Measurements from ENCODE around the gene TRAPPC5.

TRAPPC5 gene

GRCh38 chr19:7645656-7646425, 34.8 kb upstream of the TRAPPC5 start:
- DNase-seq (ENCODE audit: low spot score): peak; percentile 65

- DNase-seq (ENCODE audit: low spot score): no peak
Measured at GRCh38 chr19:7646426-7646700, 34.3 kb upstream of the TRAPPC5 start.

- DNase-seq (ENCODE audit: low spot score): no peak
Measured at GRCh38 chr19:7647156-7647555, 33.5 kb upstream of the TRAPPC5 start.

GRCh38 chr19:7648265-7649014, 32.2 kb upstream of the TRAPPC5 start:
- DNase-seq (ENCODE audit: low spot score): no peak

GRCh38 chr19:7650148-7650547, 30.5 kb upstream of the TRAPPC5 start:
- no peak for DNase-seq (ENCODE audit: low spot score)

- DNase-seq (ENCODE audit: low spot score): peak; percentile 86
Measured at GRCh38 chr19:7652061-7652641, 28.5 kb upstream of the TRAPPC5 start.

GRCh38 chr19:7654401-7654800, 26.2 kb upstream of the TRAPPC5 start:
- DNase-seq (ENCODE audit: low spot score): no peak

GRCh38 chr19:7655581-7655980, 25.1 kb upstream of the TRAPPC5 start:
- no peak for DNase-seq (ENCODE audit: low spot score)

- DNase-seq (ENCODE audit: low spot score): no peak
Measured at GRCh38 chr19:7657131-7657751, 23.4 kb upstream of the TRAPPC5 start.

GRCh38 chr19:7658219-7658686, 22.4 kb upstream of the TRAPPC5 start:
- no peak for DNase-seq (ENCODE audit: low spot score)

GRCh38 chr19:7661744-7662538, 18.7 kb upstream of the TRAPPC5 start:
- DNase-seq (ENCODE audit: low spot score): no peak

- no peak for DNase-seq (ENCODE audit: low spot score)
Measured at GRCh38 chr19:7662657-7663056, 18.0 kb upstream of the TRAPPC5 start.

GRCh38 chr19:7663706-7664105, 16.9 kb upstream of the TRAPPC5 start:
- no peak for DNase-seq (ENCODE audit: low spot score)

GRCh38 chr19:7665076-7665475, 15.6 kb upstream of the TRAPPC5 start:
- no peak for DNase-seq (ENCODE audit: low spot score)

GRCh38 chr19:7668842-7669241, 11.8 kb upstream of the TRAPPC5 start, which contains the start of gene RETN:
RETN (plus strand) TSS chr19:7669049; CDS start chr19:7669327, 278 bp downstream.
- no peak for DNase-seq (ENCODE audit: low spot score)

GRCh38 chr19:7669641-7670040, 11.0 kb upstream of the TRAPPC5 start:
- no peak for DNase-seq (ENCODE audit: low spot score)

- DNase-seq (ENCODE audit: low spot score): no peak
Measured at GRCh38 chr19:7670150-7670783, 10.4 kb upstream of the TRAPPC5 start.

- no peak for DNase-seq (ENCODE audit: low spot score)
Measured at GRCh38 chr19:7670790-7671189, 9.8 kb upstream of the TRAPPC5 start.

GRCh38 chr19:7672522-7672921, 8.1 kb upstream of the TRAPPC5 start:
- DNase-seq (ENCODE audit: low spot score): no peak

- DNase-seq (ENCODE audit: low spot score): peak; percentile 92
Measured at GRCh38 chr19:7674010-7675005, 6.3 kb upstream of the TRAPPC5 start.
